GM12878 (cell line): ENCODE measurements around the gene SPATA31C1.
"Not testable (repeated sequence)": the region's sequence is repeated elsewhere in the genome, so short reads cannot be mapped to it uniquely, and the experiment has no call there.

ENCODE experiments used
- BRCA1 ChIP-seq: IDR thresholded peaks from 2 replicates; pipeline ENCODE4 v1.6.1; 2011; ENCODE audit warnings: low read depth, low read length, improper control_type of control experiment
- CTCF ChIP-seq, 3 experiments: IDR thresholded peaks in 2 of 3; conservative IDR thresholded peaks in 1 of 3; 2 replicates each; pipeline ENCODE4 v1.5.1; 2011; ENCODE audit warnings: low read depth in 3 of 3, low read length in 3 of 3, mild to moderate bottlenecking in 3 of 3, control low read depth in 2 of 3, moderate library complexity in 2 of 3, inconsistent platforms in 1 of 3, mixed read lengths in 1 of 3; ENCODE audit not compliant: control insufficient read depth in 2 of 3, insufficient read depth in 1 of 3; ENCODE audit errors: extremely low read depth in 1 of 3
- KDM1A ChIP-seq: fragments of 200-600 bp; sonication (generic); IDR thresholded peaks from 2 replicates; pipeline ENCODE4 v1.6.1; 2016; ENCODE audit warnings: borderline replicate concordance
- MXI1 ChIP-seq: fragments of 150-350 bp; IDR thresholded peaks from 2 replicates; pipeline ENCODE4 v1.6.1; 2011; ENCODE audit warnings: low read depth, mild to moderate bottlenecking, inconsistent platforms, low read length, improper control_type of control experiment
- RAD21 ChIP-seq: IDR thresholded peaks from 2 replicates; pipeline ENCODE4 v1.6.1; 2011; ENCODE audit warnings: mild to moderate bottlenecking, low read depth, low read length, moderate library complexity; ENCODE audit not compliant: insufficient read depth
- SP1 ChIP-seq: IDR thresholded peaks from one replicate; pipeline ENCODE4 v1.6.1; 2011; ENCODE audit warnings: low read depth, low read length
- SREBF2 ChIP-seq: IDR thresholded peaks from 2 replicates; pipeline ENCODE4 v1.6.1; 2012; ENCODE audit warnings: mild to moderate bottlenecking, low read length
- TF ChIP-seq, protein P1 (sequence below): fragments of 450-650 bp; IDR thresholded peaks from 2 replicates; pipeline ENCODE4 v1.6.1; 2017; ENCODE audit warnings: mild to moderate bottlenecking, moderate library complexity

GRCh38 chr9:87939096-87939495 is 21.3 kb downstream of the SPATA31C1 start:
- not testable (repeated sequence) for TF ChIP-seq SP1; BRCA1; CTCF (IDR thresholded peaks at IDR 0.05 in 2 of 3, conservative IDR thresholded peaks at IDR 0.05 in 1 of 3; ENCODE audit: control insufficient read depth in 2 of 3, extremely low read depth in 1 of 3, insufficient read depth in 1 of 3, low read depth in 3 of 3, low read length in 3 of 3); MXI1; KDM1A; RAD21; SREBF2
- TF ChIP-seq, protein P1, sequence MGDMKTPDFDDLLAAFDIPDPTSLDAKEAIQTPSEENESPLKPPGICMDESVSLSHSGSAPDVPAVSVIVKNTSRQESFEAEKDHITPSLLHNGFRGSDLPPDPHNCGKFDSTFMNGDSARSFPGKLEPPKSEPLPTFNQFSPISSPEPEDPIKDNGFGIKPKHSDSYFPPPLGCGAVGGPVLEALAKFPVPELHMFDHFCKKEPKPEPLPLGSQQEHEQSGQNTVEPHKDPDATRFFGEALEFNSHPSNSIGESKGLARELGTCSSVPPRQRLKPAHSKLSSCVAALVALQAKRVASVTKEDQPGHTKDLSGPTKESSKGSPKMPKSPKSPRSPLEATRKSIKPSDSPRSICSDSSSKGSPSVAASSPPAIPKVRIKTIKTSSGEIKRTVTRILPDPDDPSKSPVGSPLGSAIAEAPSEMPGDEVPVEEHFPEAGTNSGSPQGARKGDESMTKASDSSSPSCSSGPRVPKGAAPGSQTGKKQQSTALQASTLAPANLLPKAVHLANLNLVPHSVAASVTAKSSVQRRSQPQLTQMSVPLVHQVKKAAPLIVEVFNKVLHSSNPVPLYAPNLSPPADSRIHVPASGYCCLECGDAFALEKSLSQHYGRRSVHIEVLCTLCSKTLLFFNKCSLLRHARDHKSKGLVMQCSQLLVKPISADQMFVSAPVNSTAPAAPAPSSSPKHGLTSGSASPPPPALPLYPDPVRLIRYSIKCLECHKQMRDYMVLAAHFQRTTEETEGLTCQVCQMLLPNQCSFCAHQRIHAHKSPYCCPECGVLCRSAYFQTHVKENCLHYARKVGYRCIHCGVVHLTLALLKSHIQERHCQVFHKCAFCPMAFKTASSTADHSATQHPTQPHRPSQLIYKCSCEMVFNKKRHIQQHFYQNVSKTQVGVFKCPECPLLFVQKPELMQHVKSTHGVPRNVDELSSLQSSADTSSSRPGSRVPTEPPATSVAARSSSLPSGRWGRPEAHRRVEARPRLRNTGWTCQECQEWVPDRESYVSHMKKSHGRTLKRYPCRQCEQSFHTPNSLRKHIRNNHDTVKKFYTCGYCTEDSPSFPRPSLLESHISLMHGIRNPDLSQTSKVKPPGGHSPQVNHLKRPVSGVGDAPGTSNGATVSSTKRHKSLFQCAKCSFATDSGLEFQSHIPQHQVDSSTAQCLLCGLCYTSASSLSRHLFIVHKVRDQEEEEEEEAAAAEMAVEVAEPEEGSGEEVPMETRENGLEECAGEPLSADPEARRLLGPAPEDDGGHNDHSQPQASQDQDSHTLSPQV: not testable (repeated sequence)
